ENCODE measurements around the gene PECR.
A peak's percentile ranks its signal among the peaks of the same experiment; 100 is the strongest.

The PECR gene

GRCh38 chr2:216081487-216082116 lies at the start of gene PECR, which contains the start of gene TMEM169:
Gene PECR (minus strand): TSS chr2:216081809. CDS start chr2:216081741, 68 bp downstream.
Gene TMEM169 (plus strand): TSS chr2:216081919. CDS start chr2:216095964, 14,045 bp downstream.
- peak; percentile 84 for DNase-seq (ENCODE audit: low spot score)

- no peak for DNase-seq (ENCODE audit: low spot score)
Measured at GRCh38 chr2:216130346-216130971, 48.9 kb upstream of the PECR start.

- no peak for DNase-seq (ENCODE audit: low spot score)
Measured at GRCh38 chr2:216126943-216127342, 45.3 kb upstream of the PECR start.

GRCh38 chr2:216121255-216121654 lies 39.6 kb upstream of the PECR start:
- DNase-seq (ENCODE audit: low spot score) = no peak

GRCh38 chr2:216119986-216120385 lies 38.4 kb upstream of the PECR start:
- no peak for DNase-seq (ENCODE audit: low spot score)

GRCh38 chr2:216119146-216119545 lies 37.5 kb upstream of the PECR start:
- no peak for DNase-seq (ENCODE audit: low spot score)

GRCh38 chr2:216118474-216118873 lies 36.9 kb upstream of the PECR start:
- DNase-seq (ENCODE audit: low spot score) = no peak

GRCh38 chr2:216117561-216118340 lies 36.1 kb upstream of the PECR start:
- DNase-seq (ENCODE audit: low spot score) = no peak

- no peak for DNase-seq (ENCODE audit: low spot score)
Measured at GRCh38 chr2:216116418-216116817, 34.8 kb upstream of the PECR start.

- DNase-seq (ENCODE audit: low spot score) = peak; percentile 98
Measured at GRCh38 chr2:216114714-216115531, 33.3 kb upstream of the PECR start.

- no peak for DNase-seq (ENCODE audit: low spot score)
Measured at GRCh38 chr2:216114382-216114713, 32.7 kb upstream of the PECR start.

GRCh38 chr2:216113572-216113971 lies 32.0 kb upstream of the PECR start:
- DNase-seq (ENCODE audit: low spot score) = no peak

- DNase-seq (ENCODE audit: low spot score) = no peak
Measured at GRCh38 chr2:216112926-216113325, 31.3 kb upstream of the PECR start.

- DNase-seq (ENCODE audit: low spot score) = no peak
Measured at GRCh38 chr2:216111122-216111521, 29.5 kb upstream of the PECR start.

- no peak for DNase-seq (ENCODE audit: low spot score)
Measured at GRCh38 chr2:216110620-216111019, 29.0 kb upstream of the PECR start.

GRCh38 chr2:216109962-216110614 lies 28.5 kb upstream of the PECR start:
- peak; percentile 5 for DNase-seq (ENCODE audit: low spot score)

- DNase-seq (ENCODE audit: low spot score) = peak; percentile 94
Measured at GRCh38 chr2:216108967-216109921, 27.6 kb upstream of the PECR start, which contains the start of gene XRCC5. Gene XRCC5 (plus strand): TSS chr2:216109348. CDS start chr2:216109437, 89 bp downstream.

- no peak for DNase-seq (ENCODE audit: low spot score)
Measured at GRCh38 chr2:216108310-216108966, 26.8 kb upstream of the PECR start.

- DNase-seq (ENCODE audit: low spot score) = no peak
Measured at GRCh38 chr2:216107760-216108159, 26.2 kb upstream of the PECR start.

GRCh38 chr2:216107320-216107719 lies 25.7 kb upstream of the PECR start:
- DNase-seq (ENCODE audit: low spot score) = no peak
